Measurements from ENCODE around the gene PHF20.

DNA sequence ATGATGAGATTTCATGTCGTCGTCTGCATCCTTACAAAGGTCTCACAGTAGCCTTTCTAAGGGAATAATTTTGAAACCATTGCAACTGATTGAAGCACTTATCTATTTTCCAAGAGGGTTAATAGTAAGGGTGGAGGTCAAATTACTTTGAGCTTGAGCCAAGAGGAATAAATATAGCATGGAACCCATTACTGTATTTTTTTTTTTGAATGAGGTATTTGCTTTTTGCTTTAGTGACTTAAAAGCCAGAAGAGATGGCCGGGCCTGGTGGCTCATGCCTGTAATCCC lies 104.2 kb downstream of the PHF20 start:
- TF ChIP-seq EZH2phosphoT487 (IDR thresholded peaks at IDR 0.05; ENCODE audit: insufficient read depth, low read depth), result no peak
- no peak for TF ChIP-seq EZH2 (IDR thresholded peaks at IDR 0.05; ENCODE audit: insufficient read depth, poor library complexity, severe bottlenecking)
